K562 treated with DMSO at 1 percent for 24 hours (cell line): ENCODE data around the gene SLC10A2. TPM values are rescaled to one million over a fixed set of nuclear protein-coding genes. Genes with fewer than 3 reads are reported as not detected.

Source experiments
- total RNA-seq: library from RNA; unstranded; fragments of 300-600 nt; gene quantifications from 2 replicates; pipeline ENCODE4 v1.2.3, GENCODE V29; 2022; ENCODE audit warnings: low read depth; ENCODE audit not compliant: insufficient read depth

The SLC10A2 gene, protein sequence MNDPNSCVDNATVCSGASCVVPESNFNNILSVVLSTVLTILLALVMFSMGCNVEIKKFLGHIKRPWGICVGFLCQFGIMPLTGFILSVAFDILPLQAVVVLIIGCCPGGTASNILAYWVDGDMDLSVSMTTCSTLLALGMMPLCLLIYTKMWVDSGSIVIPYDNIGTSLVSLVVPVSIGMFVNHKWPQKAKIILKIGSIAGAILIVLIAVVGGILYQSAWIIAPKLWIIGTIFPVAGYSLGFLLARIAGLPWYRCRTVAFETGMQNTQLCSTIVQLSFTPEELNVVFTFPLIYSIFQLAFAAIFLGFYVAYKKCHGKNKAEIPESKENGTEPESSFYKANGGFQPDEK
- not detected in 2 replicates for total RNA-seq

DNA sequence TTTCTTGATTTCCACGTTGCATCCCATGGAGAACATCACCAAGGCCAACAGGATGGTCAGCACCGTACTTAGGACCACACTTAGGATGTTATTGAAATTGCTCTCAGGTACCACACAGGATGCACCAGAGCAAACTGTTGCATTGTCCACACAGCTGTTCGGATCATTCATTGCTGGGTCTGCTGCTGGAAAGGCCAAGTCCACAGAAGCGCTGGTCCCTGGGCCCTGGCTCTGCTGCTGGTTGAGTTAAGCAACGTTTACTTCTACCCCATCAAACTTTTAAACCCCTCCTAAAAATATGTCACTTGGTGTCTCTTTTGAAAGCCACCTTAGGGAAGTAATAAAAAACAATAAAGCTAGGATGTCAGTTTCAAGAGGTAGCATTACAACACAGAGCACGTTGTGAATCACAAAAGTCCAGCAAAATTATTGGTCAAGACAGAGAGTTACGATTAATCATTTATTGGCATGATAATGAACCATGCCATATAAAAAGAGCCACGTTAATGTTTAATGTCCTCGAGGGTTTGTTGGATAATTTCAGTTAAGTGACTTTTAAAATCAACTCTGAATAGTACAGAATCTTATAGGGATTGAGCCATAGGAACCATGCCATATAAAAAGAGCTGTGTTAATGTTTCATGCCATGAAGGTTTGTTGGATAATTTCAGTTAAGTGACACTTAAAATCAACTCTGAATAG, at the start of gene SLC10A2:
TSS of gene SLC10A2 (minus strand) at position 339 of the 702 bp plus-strand sequence. CDS start at position 171, 168 bp downstream.

Other genes starting within 250 kb of the SLC10A2 start
- gene ERCC5, start 220.4 kb downstream of the SLC10A2 start, total RNA-seq, result 20.9 and 23.7 TPM in 2 replicates